Measurements from ENCODE around the gene AIMP1.

The AIMP1 gene

GRCh38 chr4:106315968-106316772 is at the start of gene AIMP1, which contains the start of gene TBCK:
AIMP1 (plus strand) TSS chr4:106316550; CDS start chr4:106325010, 8,460 bp downstream.
TBCK (minus strand) TSS chr4:106316209; CDS start chr4:106308960, 7,249 bp downstream.
- DNase-seq (ENCODE audit: low read depth in 2 of 2) = peak; percentile 76 to 83

- no peak for DNase-seq (ENCODE audit: low read depth in 2 of 2)
Measured at GRCh38 chr4:106268786-106269185, 47.6 kb upstream of the AIMP1 start.

- no peak for DNase-seq (ENCODE audit: low read depth in 2 of 2)
Measured at GRCh38 chr4:106269711-106270110, 46.6 kb upstream of the AIMP1 start.

- DNase-seq (ENCODE audit: low read depth in 2 of 2) = no peak
Measured at GRCh38 chr4:106270736-106271135, 45.6 kb upstream of the AIMP1 start.

- DNase-seq (ENCODE audit: low read depth in 2 of 2) = no peak
Measured at GRCh38 chr4:106273831-106274230, 42.5 kb upstream of the AIMP1 start.

- no peak for DNase-seq (ENCODE audit: low read depth in 2 of 2)
Measured at GRCh38 chr4:106277140-106277675, 39.1 kb upstream of the AIMP1 start.

- no peak for DNase-seq (ENCODE audit: low read depth in 2 of 2)
Measured at GRCh38 chr4:106284227-106284626, 32.1 kb upstream of the AIMP1 start.

- no peak for DNase-seq (ENCODE audit: low read depth in 2 of 2)
Measured at GRCh38 chr4:106286611-106287010, 29.7 kb upstream of the AIMP1 start.

GRCh38 chr4:106287353-106287969 is 28.9 kb upstream of the AIMP1 start:
- no peak for DNase-seq (ENCODE audit: low read depth in 2 of 2)

- no peak for DNase-seq (ENCODE audit: low read depth in 2 of 2)
Measured at GRCh38 chr4:106289737-106290136, 26.6 kb upstream of the AIMP1 start.

- no peak for DNase-seq (ENCODE audit: low read depth in 2 of 2)
Measured at GRCh38 chr4:106291678-106292077, 24.7 kb upstream of the AIMP1 start.

- no peak for DNase-seq (ENCODE audit: low read depth in 2 of 2)
Measured at GRCh38 chr4:106294062-106294461, 22.3 kb upstream of the AIMP1 start.

- DNase-seq (ENCODE audit: low read depth in 2 of 2) = no peak
Measured at GRCh38 chr4:106297245-106298035, 18.9 kb upstream of the AIMP1 start.

- no peak for DNase-seq (ENCODE audit: low read depth in 2 of 2)
Measured at GRCh38 chr4:106299977-106300376, 16.4 kb upstream of the AIMP1 start.

- DNase-seq (ENCODE audit: low read depth in 2 of 2) = no peak
Measured at GRCh38 chr4:106301393-106302061, 14.8 kb upstream of the AIMP1 start.

GRCh38 chr4:106302062-106302438 is 14.3 kb upstream of the AIMP1 start:
- DNase-seq (ENCODE audit: low read depth in 2 of 2) = no peak

- DNase-seq (ENCODE audit: low read depth in 2 of 2) = no peak
Measured at GRCh38 chr4:106303548-106304281, 12.6 kb upstream of the AIMP1 start.

- DNase-seq (ENCODE audit: low read depth in 2 of 2) = no peak
Measured at GRCh38 chr4:106304632-106305031, 11.7 kb upstream of the AIMP1 start.

GRCh38 chr4:106305435-106306055 is 10.8 kb upstream of the AIMP1 start:
- no peak for DNase-seq (ENCODE audit: low read depth in 2 of 2)

GRCh38 chr4:106306561-106306960 is 9.8 kb upstream of the AIMP1 start:
- no peak for DNase-seq (ENCODE audit: low read depth in 2 of 2)
